ENCODE results near the gene ARID3A.

- TF ChIP-seq CTCF (IDR thresholded peaks at IDR 0.05) (no peak), POLR2A (IDR thresholded peaks at IDR 0.05) (no peak), EP300 (IDR thresholded peaks at IDR 0.05) (no peak)
These were observed 62.2 kb downstream of the ARID3A start for GRCh38 chr19:988081-988480.
